ENCODE results near the gene SBF1.
"Not testable (repeated sequence)": the region's sequence is repeated elsewhere in the genome, so short reads cannot be mapped to it uniquely, and the experiment has no call there.

Gene SBF1

GRCh38 chr22:50398831-50399648 lies 75.8 kb downstream of the SBF1 start:
- DNase-seq (ENCODE audit: low spot score): no peak

- not testable (repeated sequence) for DNase-seq (ENCODE audit: low spot score)
These were observed 77.3 kb downstream of the SBF1 start for GRCh38 chr22:50397371-50398060.

GRCh38 chr22:50396751-50397370 lies 78.0 kb downstream of the SBF1 start:
- DNase-seq (ENCODE audit: low spot score): no peak
